WTC11 (cell line): ENCODE results near the gene TTC28.

Experiments used
- KAT7 ChIP-seq: sonication (generic); formaldehyde crosslinking; IDR thresholded peaks from 2 replicates; pipeline ENCODE4 v1.8.1; 2023; ENCODE audit warnings: missing genetic modification reagents, mild to moderate bottlenecking, borderline replicate concordance
- NFYB ChIP-seq: sonication (generic); formaldehyde crosslinking; conservative IDR thresholded peaks from 2 replicates; pipeline ENCODE4 v1.8.0; 2022; ENCODE audit warnings: low read depth, missing genetic modification reagents
- NR3C1 ChIP-seq: sonication (generic); formaldehyde crosslinking; conservative IDR thresholded peaks from 2 replicates; pipeline ENCODE4 v1.8.1; 2023; ENCODE audit warnings: low read depth, mild to moderate bottlenecking, missing genetic modification reagents
- TEAD4 ChIP-seq: sonication (generic); formaldehyde crosslinking; IDR thresholded peaks from 2 replicates; pipeline ENCODE4 v1.8.0; 2022; ENCODE audit warnings: mild to moderate bottlenecking, missing genetic modification reagents
- ZBTB21 ChIP-seq: sonication (generic); formaldehyde crosslinking; IDR thresholded peaks from 2 replicates; pipeline ENCODE4 v1.8.1; 2023; ENCODE audit warnings: mild to moderate bottlenecking, missing genetic modification reagents, borderline replicate concordance
- TF ChIP-seq, protein P1 (sequence below): fragments of 200-600 bp; IDR thresholded peaks from 2 replicates; pipeline ENCODE4 v1.8.0; 2022; ENCODE audit warnings: antibody characterized with exemption
- TF ChIP-seq, protein P2 (sequence below): sonication (generic); formaldehyde crosslinking; IDR thresholded peaks from 2 replicates; pipeline ENCODE4 v1.8.0; 2022; ENCODE audit warnings: mild to moderate bottlenecking, missing genetic modification reagents
- TF ChIP-seq, protein P3 (sequence below): sonication (generic); formaldehyde crosslinking; IDR thresholded peaks from 2 replicates; pipeline ENCODE4 v1.8.0; 2022; ENCODE audit warnings: mild to moderate bottlenecking, missing genetic modification reagents
- TF ChIP-seq, protein P4 (sequence below): sonication (generic); formaldehyde crosslinking; IDR thresholded peaks from 2 replicates; pipeline ENCODE4 v1.8.1; 2022; ENCODE audit warnings: low read depth, mild to moderate bottlenecking, moderate library complexity, missing genetic modification reagents, borderline replicate concordance
- TF ChIP-seq, protein P5 (sequence below): sonication (generic); formaldehyde crosslinking; IDR thresholded peaks from 2 replicates; pipeline ENCODE4 v1.8.0; 2023; ENCODE audit warnings: missing genetic modification reagents, mild to moderate bottlenecking, borderline replicate concordance

DNA sequence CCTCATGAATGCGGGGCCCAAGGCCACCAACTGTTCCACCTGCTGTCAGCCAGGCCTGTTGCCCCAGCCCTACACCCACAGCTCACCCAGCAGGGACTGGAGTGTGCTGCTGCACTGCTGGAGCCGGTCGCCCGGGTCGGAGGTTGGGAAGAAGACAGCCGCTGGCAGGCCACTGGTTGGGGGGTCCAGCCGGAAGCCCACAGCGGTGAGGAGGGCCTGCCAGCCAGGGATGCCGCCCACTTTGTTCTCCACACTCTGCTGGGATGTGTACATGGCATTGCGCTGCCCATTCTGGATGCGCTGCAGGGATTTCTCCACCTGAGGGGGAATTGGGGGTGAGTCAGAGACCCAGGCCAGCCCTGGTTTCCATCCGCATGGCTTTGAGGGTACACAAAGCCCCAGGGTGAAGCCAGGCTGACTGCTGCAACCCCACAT, 686.4 kb downstream of the TTC28 start:
- TF ChIP-seq, protein P1, sequence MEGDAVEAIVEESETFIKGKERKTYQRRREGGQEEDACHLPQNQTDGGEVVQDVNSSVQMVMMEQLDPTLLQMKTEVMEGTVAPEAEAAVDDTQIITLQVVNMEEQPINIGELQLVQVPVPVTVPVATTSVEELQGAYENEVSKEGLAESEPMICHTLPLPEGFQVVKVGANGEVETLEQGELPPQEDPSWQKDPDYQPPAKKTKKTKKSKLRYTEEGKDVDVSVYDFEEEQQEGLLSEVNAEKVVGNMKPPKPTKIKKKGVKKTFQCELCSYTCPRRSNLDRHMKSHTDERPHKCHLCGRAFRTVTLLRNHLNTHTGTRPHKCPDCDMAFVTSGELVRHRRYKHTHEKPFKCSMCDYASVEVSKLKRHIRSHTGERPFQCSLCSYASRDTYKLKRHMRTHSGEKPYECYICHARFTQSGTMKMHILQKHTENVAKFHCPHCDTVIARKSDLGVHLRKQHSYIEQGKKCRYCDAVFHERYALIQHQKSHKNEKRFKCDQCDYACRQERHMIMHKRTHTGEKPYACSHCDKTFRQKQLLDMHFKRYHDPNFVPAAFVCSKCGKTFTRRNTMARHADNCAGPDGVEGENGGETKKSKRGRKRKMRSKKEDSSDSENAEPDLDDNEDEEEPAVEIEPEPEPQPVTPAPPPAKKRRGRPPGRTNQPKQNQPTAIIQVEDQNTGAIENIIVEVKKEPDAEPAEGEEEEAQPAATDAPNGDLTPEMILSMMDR: no peak
- TF ChIP-seq, protein P2, sequence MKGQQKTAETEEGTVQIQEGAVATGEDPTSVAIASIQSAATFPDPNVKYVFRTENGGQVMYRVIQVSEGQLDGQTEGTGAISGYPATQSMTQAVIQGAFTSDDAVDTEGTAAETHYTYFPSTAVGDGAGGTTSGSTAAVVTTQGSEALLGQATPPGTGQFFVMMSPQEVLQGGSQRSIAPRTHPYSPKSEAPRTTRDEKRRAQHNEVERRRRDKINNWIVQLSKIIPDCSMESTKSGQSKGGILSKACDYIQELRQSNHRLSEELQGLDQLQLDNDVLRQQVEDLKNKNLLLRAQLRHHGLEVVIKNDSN (CRISPR knock-in tag): no peak
- TF ChIP-seq, protein P3, sequence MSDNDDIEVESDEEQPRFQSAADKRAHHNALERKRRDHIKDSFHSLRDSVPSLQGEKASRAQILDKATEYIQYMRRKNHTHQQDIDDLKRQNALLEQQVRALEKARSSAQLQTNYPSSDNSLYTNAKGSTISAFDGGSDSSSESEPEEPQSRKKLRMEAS (CRISPR knock-in tag): no peak
- TF ChIP-seq NR3C1 (CRISPR knock-in tag) (no peak), KAT7 (no peak), ZBTB21 (CRISPR knock-in tag) (no peak), NFYB (CRISPR knock-in tag) (no peak), TEAD4 (CRISPR knock-in tag) (no peak)
- TF ChIP-seq, protein P4, sequence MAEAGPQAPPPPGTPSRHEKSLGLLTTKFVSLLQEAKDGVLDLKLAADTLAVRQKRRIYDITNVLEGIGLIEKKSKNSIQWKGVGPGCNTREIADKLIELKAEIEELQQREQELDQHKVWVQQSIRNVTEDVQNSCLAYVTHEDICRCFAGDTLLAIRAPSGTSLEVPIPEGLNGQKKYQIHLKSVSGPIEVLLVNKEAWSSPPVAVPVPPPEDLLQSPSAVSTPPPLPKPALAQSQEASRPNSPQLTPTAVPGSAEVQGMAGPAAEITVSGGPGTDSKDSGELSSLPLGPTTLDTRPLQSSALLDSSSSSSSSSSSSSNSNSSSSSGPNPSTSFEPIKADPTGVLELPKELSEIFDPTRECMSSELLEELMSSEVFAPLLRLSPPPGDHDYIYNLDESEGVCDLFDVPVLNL (CRISPR knock-in tag): no peak
- TF ChIP-seq, protein P5, sequence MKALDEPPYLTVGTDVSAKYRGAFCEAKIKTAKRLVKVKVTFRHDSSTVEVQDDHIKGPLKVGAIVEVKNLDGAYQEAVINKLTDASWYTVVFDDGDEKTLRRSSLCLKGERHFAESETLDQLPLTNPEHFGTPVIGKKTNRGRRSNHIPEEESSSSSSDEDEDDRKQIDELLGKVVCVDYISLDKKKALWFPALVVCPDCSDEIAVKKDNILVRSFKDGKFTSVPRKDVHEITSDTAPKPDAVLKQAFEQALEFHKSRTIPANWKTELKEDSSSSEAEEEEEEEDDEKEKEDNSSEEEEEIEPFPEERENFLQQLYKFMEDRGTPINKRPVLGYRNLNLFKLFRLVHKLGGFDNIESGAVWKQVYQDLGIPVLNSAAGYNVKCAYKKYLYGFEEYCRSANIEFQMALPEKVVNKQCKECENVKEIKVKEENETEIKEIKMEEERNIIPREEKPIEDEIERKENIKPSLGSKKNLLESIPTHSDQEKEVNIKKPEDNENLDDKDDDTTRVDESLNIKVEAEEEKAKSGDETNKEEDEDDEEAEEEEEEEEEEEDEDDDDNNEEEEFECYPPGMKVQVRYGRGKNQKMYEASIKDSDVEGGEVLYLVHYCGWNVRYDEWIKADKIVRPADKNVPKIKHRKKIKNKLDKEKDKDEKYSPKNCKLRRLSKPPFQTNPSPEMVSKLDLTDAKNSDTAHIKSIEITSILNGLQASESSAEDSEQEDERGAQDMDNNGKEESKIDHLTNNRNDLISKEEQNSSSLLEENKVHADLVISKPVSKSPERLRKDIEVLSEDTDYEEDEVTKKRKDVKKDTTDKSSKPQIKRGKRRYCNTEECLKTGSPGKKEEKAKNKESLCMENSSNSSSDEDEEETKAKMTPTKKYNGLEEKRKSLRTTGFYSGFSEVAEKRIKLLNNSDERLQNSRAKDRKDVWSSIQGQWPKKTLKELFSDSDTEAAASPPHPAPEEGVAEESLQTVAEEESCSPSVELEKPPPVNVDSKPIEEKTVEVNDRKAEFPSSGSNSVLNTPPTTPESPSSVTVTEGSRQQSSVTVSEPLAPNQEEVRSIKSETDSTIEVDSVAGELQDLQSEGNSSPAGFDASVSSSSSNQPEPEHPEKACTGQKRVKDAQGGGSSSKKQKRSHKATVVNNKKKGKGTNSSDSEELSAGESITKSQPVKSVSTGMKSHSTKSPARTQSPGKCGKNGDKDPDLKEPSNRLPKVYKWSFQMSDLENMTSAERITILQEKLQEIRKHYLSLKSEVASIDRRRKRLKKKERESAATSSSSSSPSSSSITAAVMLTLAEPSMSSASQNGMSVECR (CRISPR knock-in tag): no peak
